Astrocyte (in vitro differentiated cells and primary cell): Measurements from ENCODE around the gene UFD1. TPM values are rescaled to one million over a fixed set of nuclear protein-coding genes. Genes with fewer than 3 reads are reported as not detected.

Experiments used
- DNase-seq: peaks from one replicate; pipeline ENCODE4 v3.0.0-alpha.2; 2010; ENCODE audit warnings: low read depth
- FAIRE-seq: peaks from 2 replicates; lab custom pipeline; 2011; peaks lifted over from hg19 to GRCh38; lab: Jason Lieb, UNC
- H2AFZ ChIP-seq: 2 replicates; pipeline ENCODE4 v1.6.0; 2012; ENCODE audit warnings: low read depth, low read length, inconsistent platforms
- H3K27ac ChIP-seq: 2 replicates; pipeline ENCODE4 v1.5.1; 2011; ENCODE audit warnings: low read depth, low read length, inconsistent platforms
- H3K27me3 ChIP-seq: 2 replicates; pipeline ENCODE4 v1.6.0; 2011; ENCODE audit warnings: low read length, inconsistent platforms; ENCODE audit not compliant: insufficient read depth
- H3K36me3 ChIP-seq: 2 replicates; pipeline ENCODE4 v1.5.1; 2011; ENCODE audit warnings: low read length, inconsistent platforms; ENCODE audit not compliant: insufficient read depth
- H3K4me1 ChIP-seq: 2 replicates; pipeline ENCODE4 v1.5.1; 2011; ENCODE audit warnings: low read length, inconsistent platforms; ENCODE audit not compliant: insufficient read depth
- H3K4me2 ChIP-seq: 2 replicates; pipeline ENCODE4 v1.6.0; 2012; ENCODE audit warnings: low read length, inconsistent platforms
- H3K4me3 ChIP-seq: 2 replicates; pipeline ENCODE4 v1.5.1; 2011; ENCODE audit warnings: low read depth, mild to moderate bottlenecking, low read length, inconsistent platforms; ENCODE audit not compliant: insufficient read depth
- H3K79me2 ChIP-seq: 2 replicates; pipeline ENCODE4 v1.6.0; 2012; ENCODE audit warnings: mild to moderate bottlenecking, low read length, inconsistent platforms; ENCODE audit not compliant: insufficient read depth
- H3K9ac ChIP-seq: 2 replicates; pipeline ENCODE4 v1.6.0; 2012; ENCODE audit warnings: mild to moderate bottlenecking, low read length, inconsistent platforms
- H3K9me3 ChIP-seq: 2 replicates; pipeline ENCODE4 v1.5.1; 2012; ENCODE audit warnings: low read depth, mild to moderate bottlenecking, low read length, inconsistent platforms; ENCODE audit not compliant: insufficient read depth
- H4K20me1 ChIP-seq: 2 replicates; pipeline ENCODE4 v1.6.0; 2012; ENCODE audit warnings: low read length, inconsistent platforms; ENCODE audit not compliant: insufficient read depth
- H3K27ac Mint-ChIP-seq: one replicate; pipeline ENCODE4 v1.8.0; 2021; ENCODE audit warnings: mild to moderate bottlenecking, mixed read lengths; ENCODE audit not compliant: unreplicated experiment
- H3K27me3 Mint-ChIP-seq: one replicate; pipeline ENCODE4 v1.8.0; 2021; ENCODE audit warnings: low read depth, mixed read lengths; ENCODE audit not compliant: unreplicated experiment
- H3K36me3 Mint-ChIP-seq: one replicate; pipeline ENCODE4 v1.8.0; 2021; ENCODE audit warnings: low read depth, mixed read lengths; ENCODE audit not compliant: unreplicated experiment
- H3K4me1 Mint-ChIP-seq: one replicate; pipeline ENCODE4 v1.8.0; 2021; ENCODE audit warnings: low read depth, mixed read lengths; ENCODE audit not compliant: unreplicated experiment
- H3K4me3 Mint-ChIP-seq: one replicate; pipeline ENCODE4 v1.8.0; 2021; ENCODE audit warnings: mild to moderate bottlenecking, moderate library complexity, mixed read lengths; ENCODE audit not compliant: unreplicated experiment
- H3K9me3 Mint-ChIP-seq: one replicate; pipeline ENCODE4 v1.8.0; 2021; ENCODE audit warnings: mild to moderate bottlenecking, mixed read lengths; ENCODE audit not compliant: unreplicated experiment
- CTCF ChIP-seq: IDR thresholded peaks from 2 replicates; pipeline ENCODE4 v1.5.1; 2011; ENCODE audit warnings: low read depth, mild to moderate bottlenecking, inconsistent platforms, low read length, moderate library complexity; ENCODE audit not compliant: insufficient read depth
- EZH2 ChIP-seq: IDR thresholded peaks from 2 replicates; pipeline ENCODE4 v1.6.1; 2012; ENCODE audit warnings: mild to moderate bottlenecking, low read length, inconsistent platforms; ENCODE audit not compliant: insufficient read depth
- total RNA-seq: library from RNA; stranded (reverse); gene quantifications from 2 replicates; pipeline ENCODE4 v1.2.1, GENCODE V29; 2021

The UFD1 gene
- total RNA-seq, 1 donor from 2014 or later = 105 TPM

GRCh38 chr22:19405133-19405532 is 73.9 kb downstream of the UFD1 start:
- no peak overlapping the region for H3K4me2 ChIP-seq
- H2AFZ ChIP-seq = no peak overlapping the region
- peaks cover 2% of the 10 kb centered on the region for H3K79me2 ChIP-seq
- H3K4me1 Mint-ChIP-seq = no peaks in the 10 kb centered on the region
- TF ChIP-seq CTCF (no peak), EZH2 (no peak)
- H3K4me1 ChIP-seq = no peaks in the 10 kb centered on the region
- no peaks in the 10 kb centered on the region for H3K9me3 ChIP-seq
- peaks cover 27% of the 10 kb centered on the region for H3K36me3 ChIP-seq
- no peak overlapping the region for H3K4me3 Mint-ChIP-seq
- no peak overlapping the region for H3K27ac Mint-ChIP-seq
- H3K9me3 Mint-ChIP-seq = peaks cover 2% of the 10 kb centered on the region
- DNase-seq (no peak), FAIRE-seq (no peak)
- no peak overlapping the region for H3K9ac ChIP-seq
- H3K27ac ChIP-seq = no peak overlapping the region
- no peaks in the 10 kb centered on the region for H3K27me3 ChIP-seq
- H4K20me1 ChIP-seq = peaks cover 40% of the 10 kb centered on the region
- H3K27me3 Mint-ChIP-seq = no peaks in the 10 kb centered on the region
- no peak overlapping the region for H3K4me3 ChIP-seq
- peaks cover 28% of the 10 kb centered on the region for H3K36me3 Mint-ChIP-seq

GRCh38 chr22:19404676-19405075 is 74.3 kb downstream of the UFD1 start:
- Histone ChIP-seq H3K79me2 (no peaks in the 10 kb centered on the region), H3K9ac (no peak overlapping the region), H4K20me1 (peaks cover 36% of the 10 kb centered on the region), H3K4me3 (no peak overlapping the region), H3K4me2 (no peak overlapping the region), H3K4me1 (no peaks in the 10 kb centered on the region), H2AFZ (no peak overlapping the region), H3K9me3 (no peaks in the 10 kb centered on the region), H3K36me3 (peaks cover 27% of the 10 kb centered on the region), H3K27ac (no peak overlapping the region), H3K27me3 (no peaks in the 10 kb centered on the region)
- Mint-ChIP-seq H3K36me3 (peaks cover 25% of the 10 kb centered on the region), H3K27ac (no peak overlapping the region), H3K27me3 (no peaks in the 10 kb centered on the region), H3K4me1 (no peaks in the 10 kb centered on the region), H3K9me3 (peaks cover 2% of the 10 kb centered on the region), H3K4me3 (no peak overlapping the region)
- FAIRE-seq (no peak), DNase-seq (no peak)
- no peak for TF ChIP-seq EZH2
- TF ChIP-seq CTCF = no peak

- no peak for TF ChIP-seq EZH2
- no peak for TF ChIP-seq CTCF
- Histone ChIP-seq H3K4me2 (no peak overlapping the region), H3K27me3 (no peaks in the 10 kb centered on the region), H3K36me3 (peaks cover 29% of the 10 kb centered on the region), H3K9ac (no peak overlapping the region), H3K9me3 (no peaks in the 10 kb centered on the region), H3K4me3 (no peak overlapping the region), H4K20me1 (peaks cover 35% of the 10 kb centered on the region), H2AFZ (no peak overlapping the region), H3K27ac (no peak overlapping the region), H3K4me1 (no peaks in the 10 kb centered on the region), H3K79me2 (no peaks in the 10 kb centered on the region)
- FAIRE-seq (no peak), DNase-seq (no peak)
- H3K9me3 Mint-ChIP-seq = peaks cover 2% of the 10 kb centered on the region
- H3K27me3 Mint-ChIP-seq = no peaks in the 10 kb centered on the region
- H3K36me3 Mint-ChIP-seq = peaks cover 22% of the 10 kb centered on the region
- H3K4me1 Mint-ChIP-seq = no peaks in the 10 kb centered on the region
- no peak overlapping the region for H3K4me3 Mint-ChIP-seq
- no peak overlapping the region for H3K27ac Mint-ChIP-seq
Observed at GRCh38 chr22:19402642-19403191, 76.3 kb downstream of the UFD1 start.
